Sciatic nerve (tissue), 2 donors: ENCODE data around the gene NELL1. TPM values are rescaled to one million over a fixed set of nuclear protein-coding genes. Genes with fewer than 3 reads are reported as not detected.
A peak's percentile ranks its signal among the peaks of the same experiment; 100 is the strongest.

ENCODE experiments used
- ATAC-seq: fragments of 200-7000 bp; cut with Tn5 transposase; one replicate; pipeline ENCODE4 v1.9.1; 2020; ENCODE audit warnings: mild to moderate bottlenecking, moderate library complexity
- DNase-seq: peaks from one replicate; pipeline ENCODE4 v3.0.0-alpha.2; 2020; ENCODE audit warnings: low spot score
- intact Hi-C: fragments of 100-400 bp; cut with DNase I; formaldehyde crosslinking; loops from one replicate; pipeline ENCODE4 v1.14.2; 2022
- total RNA-seq: library from RNA; stranded (reverse); fragmentation: NEBNext Ultra II Directional; extraction: Animal tissue kit (Norgen Biotek cat#: 25700); gene quantifications from one replicate; pipeline ENCODE4 v1.2.1, GENCODE V29; 2021
- donor health status: DM: no; HTN: no; CAD: no.
- donor health status: DM: no; HTN: no; CAD: no.

Gene NELL1
- total RNA-seq, 1 donor from 2014 or later = 0.18 TPM

DNA sequence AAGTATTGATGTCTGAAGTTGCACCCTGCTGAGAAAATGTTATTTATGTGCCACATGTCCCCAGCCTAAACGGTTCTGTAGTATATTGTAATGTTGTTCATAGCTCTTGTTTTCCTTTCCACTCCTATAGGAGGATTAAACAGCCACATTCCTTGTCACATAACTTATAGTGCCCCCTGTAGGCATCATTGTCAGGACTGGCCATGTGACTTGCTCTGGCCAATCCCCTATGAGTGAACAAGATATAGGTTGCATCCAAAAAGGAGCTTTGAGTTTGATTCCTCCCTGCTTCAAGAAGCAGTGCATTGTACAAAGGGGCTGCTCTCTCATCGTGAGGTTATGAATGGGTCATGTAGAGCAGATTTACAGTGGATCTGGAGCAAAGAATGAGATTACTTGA, 805.9 kb downstream of the NELL1 start:
- intact Hi-C loops = no loop called here
- DNase-seq = no peak

DNA sequence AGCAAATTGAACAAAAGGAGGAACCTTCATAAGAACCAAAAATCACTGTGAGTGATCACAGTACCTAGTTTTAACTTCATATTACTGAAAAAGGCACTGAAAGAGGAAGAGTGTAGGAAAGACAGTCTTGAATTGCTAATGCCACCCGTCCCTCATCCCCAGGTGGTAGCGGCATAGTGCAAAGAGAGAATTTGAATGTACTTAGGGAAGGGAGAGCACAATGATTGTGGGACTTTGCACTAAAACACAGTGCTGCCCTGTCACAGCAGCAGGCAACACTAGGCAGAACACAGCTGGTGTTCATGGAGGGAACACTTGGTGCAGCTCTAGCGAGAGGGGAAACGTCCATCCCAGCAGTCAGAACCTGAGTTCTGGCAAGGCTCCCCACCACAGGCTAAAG, 807.2 kb downstream of the NELL1 start:
- intact Hi-C loops = no loop called here
- DNase-seq (no peak), ATAC-seq (no peak)

More for the DNA sequence above, 805.9 kb downstream of the NELL1 start:
- no peak for ATAC-seq

DNA sequence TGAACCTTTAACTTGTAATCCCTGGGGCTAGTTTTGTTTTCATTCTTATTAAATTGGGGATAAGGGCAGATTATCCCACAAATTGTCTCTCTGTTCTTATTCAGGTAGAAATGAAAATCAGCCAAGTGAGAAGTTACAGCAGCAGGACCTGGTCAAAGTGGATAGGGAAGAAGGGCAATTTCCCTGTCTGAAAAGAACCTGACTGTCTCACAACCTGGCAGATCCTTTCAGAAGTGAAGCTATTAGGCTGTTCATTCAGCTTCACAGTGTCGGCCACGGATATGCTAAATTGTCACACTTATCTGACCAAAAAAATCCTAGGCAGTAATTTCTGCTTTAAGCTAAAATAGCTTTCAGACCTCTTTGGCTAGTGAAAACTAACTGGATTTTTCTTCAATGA, 810.9 kb downstream of the NELL1 start:
- no peak for ATAC-seq
- DNase-seq = no peak
- intact Hi-C loops = no loop called here

DNA sequence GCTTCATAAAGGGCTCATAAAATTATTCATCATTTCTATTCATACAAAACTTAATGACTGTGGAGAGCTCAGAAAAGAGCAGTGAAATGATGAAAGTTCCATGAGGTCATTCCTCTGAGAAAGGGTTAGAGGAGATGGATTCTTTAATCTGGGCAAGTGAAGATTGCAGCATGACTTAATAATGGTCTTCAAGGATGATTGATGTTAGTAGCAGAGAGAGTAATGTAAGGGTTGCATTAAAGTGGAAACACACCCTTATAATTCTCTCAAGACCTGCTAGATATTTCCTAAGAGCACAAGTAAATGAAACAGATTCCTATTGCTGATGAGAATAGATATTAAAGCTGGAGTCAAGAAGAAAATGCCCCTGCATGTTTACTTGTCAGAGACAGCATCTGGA, 811.9 kb downstream of the NELL1 start:
- DNase-seq (no peak), ATAC-seq (no peak)
- intact Hi-C loops = no loop called here

DNA sequence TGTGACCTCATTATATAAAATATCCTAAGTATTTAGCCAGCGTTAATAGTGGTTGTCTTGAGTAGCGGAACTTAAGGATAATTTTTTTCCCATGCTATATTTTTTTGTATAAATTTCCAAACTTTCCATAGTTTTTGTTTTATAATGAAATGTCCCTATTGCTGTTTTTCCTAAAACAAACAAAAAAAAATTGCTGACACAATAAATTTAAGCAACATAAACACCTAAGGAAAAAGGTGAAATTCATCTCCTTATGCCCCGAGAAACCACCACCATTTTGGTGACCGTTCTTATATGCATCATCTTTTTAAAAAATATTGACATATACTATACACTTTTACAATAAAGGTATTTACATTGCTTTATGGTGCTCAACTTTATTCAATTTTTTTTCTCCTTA, 814.7 kb downstream of the NELL1 start:
- intact Hi-C loops = no loop called here
- ATAC-seq (no peak), DNase-seq (no peak)

DNA sequence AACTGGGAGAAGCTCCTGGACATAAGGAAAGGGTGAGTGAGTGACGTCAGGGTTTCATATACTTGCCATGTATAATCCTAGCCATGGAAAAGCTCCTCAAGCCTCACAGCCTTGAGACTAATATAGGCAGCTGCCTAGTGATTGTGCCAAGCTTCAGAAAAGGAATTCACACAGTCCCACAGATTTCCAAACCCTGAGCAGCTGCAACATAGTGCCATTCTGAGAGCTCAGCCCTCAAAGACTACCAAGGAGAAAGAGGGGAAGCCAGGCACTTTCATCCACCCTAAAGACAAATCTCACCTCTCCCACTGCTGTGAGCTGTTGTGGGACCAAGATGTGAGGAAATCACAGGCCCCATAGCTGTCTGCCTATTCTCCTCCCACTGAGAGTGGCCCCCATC, 815.6 kb downstream of the NELL1 start:
- DNase-seq (no peak), ATAC-seq (no peak)
- intact Hi-C loops = no loop called here

DNA sequence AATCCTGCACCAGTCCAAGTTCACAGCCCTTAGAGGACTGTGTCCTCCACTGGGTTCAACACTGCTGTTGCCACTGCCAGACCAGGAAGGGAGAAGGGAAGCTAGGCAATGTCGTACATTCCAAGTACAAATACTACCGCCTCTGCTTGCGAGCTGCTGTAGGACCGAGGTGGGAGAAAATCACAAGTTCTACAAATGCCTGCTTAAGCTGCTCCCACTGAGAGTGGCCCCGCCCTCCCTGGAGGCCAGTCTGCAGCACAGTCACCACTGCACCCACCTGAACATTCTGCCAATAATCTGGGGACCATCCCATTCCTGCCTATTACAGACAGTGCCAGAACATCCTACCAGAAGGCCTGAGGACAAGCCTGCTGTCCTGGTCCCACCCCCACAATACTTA, 816.0 kb downstream of the NELL1 start:
- DNase-seq = no peak
- no peak for ATAC-seq
- intact Hi-C loops = no loop called here

DNA sequence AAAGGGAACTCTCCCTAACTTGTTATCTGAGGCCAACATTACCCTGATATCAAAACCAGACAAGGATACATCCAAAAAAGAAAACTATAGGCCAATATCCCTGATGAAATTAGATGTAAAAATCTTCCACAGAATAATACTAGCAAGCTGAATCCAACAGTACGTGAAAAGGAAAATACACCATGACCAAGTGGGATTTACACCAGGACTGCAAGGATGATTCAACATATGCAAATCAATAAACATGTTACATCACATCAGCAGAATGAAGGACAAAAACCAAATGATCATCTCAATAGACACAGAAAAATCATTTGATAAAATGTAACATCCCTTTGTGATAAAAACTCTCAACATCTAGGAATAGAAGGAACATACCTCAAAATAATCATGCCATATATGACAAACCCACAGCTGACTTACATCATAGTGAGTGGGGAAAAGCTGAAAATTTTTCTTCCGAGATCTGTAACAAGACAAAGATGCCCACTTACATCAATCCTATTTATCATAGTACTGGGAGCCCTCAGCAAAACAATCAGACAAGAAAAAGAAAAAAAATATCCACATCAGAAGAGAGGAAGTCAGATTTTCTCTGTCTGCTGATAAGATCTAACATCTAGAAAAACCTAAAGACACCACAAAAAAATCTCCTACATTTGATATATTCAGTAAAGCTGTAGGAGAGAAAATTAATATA, 820.2 kb downstream of the NELL1 start:
- intact Hi-C loops = no loop called here
- no peak for DNase-seq
- ATAC-seq = no peak

DNA sequence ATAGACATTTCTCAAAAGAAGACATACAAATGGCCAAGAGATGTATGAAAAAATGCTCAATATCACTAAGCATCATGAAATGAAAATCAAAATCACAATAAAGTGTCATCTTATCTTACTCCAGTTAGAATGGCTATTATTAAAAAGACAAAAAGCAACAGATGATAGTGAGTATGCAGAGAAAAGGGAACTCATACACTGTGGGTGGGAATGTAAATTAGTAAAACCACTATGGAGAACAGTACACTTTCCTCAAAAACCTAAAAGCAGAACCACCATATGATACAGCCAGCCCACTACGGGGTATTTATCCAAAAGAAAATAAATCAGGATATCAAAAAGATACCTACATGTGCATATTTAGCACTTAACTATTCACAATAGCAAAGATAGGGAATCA, 823.5 kb downstream of the NELL1 start:
- DNase-seq (no peak), ATAC-seq (no peak)
- intact Hi-C loops = no loop called here

DNA sequence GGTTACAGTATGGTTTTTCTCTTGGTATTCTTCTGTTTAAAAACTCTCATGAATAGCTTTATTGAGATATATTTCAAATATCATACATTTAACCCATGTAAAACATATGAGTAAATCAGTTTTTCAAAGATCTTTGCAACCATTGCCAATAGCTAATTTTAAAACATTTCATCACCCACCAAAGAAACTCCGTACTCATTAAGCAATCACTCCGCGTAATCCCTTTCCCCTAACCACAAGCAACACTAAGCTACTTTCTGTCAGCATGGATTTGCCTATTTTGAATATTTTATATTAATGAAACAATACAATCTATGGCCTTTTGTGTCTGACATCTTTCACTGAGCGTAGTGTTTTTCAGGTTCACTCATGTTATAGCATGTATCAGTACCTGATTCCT, 825.6 kb downstream of the NELL1 start:
- intact Hi-C loops = no loop called here
- no peak for ATAC-seq
- no peak for DNase-seq

DNA sequence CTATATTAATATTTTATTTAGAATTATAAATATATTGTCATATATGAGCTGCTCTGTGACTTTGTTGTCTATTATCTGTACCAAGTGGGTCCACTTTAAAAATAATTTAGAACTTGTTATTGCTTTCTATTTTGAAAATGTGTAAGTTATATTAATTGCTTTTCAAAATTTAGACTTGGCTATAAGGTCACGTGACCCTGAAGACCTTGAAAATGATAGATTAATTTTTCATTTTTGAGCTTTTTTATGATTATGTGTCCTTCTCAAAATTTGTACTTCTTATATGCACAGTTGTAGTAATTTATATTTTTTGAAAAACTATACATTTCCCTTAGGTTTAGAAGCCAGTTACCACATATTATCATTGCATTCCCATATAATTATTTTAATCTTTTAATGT, 826.5 kb downstream of the NELL1 start:
- intact Hi-C loops = no loop called here

DNA sequence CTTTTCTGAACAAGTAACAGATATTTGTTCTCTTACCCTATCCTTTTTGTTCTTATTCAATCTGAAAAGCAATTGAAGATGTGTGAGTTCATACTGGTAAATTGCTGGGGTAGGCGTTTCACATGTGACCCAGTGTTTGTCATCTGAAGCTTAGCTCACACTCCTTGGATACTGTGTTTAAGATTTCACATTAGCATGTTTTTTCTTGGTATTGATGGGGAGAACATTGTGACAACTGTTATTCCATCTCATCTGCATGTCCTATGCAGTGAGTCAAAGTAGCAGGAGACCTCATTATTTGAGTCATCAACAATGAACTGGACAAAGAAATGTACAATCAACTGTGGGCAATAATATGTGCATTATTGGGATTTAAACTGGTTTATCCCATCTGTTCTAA, 831.9 kb downstream of the NELL1 start:
- ATAC-seq = no peak
- intact Hi-C loops = no loop called here
- DNase-seq = no peak

More for the DNA sequence above, 826.5 kb downstream of the NELL1 start:
- no peak for DNase-seq
- ATAC-seq = no peak

DNA sequence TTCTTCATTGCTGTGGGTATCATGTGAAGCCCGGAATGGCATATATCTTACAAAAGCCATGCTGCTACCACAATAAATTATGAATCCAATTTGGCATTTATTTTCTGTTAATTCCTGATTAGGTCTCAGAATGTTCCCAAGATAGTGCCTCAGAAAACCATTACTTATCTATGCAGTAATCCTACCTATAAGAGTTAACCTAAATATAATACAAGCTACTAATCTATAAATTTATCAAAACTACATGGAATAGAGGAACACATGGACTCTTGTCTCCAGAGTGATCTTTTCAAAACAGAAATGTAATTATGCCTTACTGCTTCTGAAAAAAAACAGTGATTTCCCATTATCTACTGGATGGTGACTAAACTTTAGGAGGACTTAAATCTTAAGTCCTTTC, 835.7 kb downstream of the NELL1 start:
- DNase-seq (no peak), ATAC-seq (no peak)
- intact Hi-C loops = no loop called here

DNA sequence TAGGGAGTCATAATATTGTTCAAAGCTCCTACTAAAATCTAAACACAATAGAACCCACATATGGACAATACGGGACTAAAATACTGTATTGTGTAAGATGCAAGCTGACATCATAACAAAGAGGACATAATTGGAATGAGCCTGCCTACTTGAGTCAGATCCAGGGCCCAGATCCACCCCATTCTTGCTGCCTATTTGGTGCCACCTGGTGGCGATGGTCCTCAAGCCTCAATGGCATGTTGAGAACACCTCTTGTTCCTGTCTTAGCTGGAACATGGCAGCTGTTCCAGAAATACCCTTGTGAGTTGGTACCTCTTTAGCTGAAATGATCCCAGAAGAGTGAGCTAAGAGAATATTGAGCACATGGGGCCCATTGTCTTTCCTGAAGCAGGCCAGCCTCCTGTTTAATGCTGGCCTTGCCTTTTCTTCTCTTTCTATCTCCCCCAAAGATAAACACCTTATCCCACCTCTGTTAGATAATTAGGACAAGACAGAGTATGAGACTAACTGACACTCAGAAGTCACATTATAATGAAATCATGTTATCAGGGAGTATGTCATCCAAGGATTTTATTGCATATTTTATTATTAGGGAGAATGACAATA, 842.6 kb downstream of the NELL1 start:
- DNase-seq = peak; percentile 62
- intact Hi-C loops = no loop called here
- ATAC-seq = no peak

DNA sequence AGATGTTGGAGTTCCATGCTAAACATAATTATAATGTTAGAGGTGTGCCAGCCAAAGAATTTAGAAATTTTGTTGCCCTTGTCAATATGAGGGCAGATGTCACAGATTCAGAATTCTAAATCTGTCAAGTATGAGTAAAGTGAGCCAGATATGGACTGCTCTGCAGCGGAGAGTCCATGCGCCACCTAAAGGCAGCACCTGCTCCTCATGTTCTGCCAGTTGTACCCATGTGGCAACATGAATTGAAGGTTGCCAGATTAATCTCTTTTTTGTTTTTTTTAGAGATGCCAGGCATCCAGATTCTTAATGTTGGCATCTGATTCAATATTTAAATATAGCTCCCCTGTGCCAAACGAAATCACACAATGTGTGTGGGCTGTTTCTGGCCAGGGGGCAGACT, 844.9 kb downstream of the NELL1 start:
- intact Hi-C loops = no loop called here
- ATAC-seq = no peak
- no peak for DNase-seq

DNA sequence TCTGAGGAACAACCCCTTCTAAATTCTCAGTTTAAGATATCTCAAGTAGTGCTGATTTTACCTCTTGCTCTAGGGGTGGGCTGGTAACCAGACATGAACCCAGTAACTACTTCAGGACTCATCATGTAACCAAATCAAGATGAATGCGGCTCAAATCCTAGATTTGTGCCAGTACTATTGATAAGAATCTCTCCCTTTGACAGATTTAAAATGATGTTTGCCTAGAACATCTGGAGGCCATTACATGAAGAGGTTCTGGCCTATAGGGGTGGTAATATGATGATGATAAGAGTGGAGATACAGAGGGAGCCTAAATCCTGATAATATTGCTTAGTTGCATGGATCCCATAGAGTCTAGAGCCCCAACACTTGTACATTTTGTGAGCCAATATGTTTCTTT, 850.9 kb downstream of the NELL1 start:
- intact Hi-C loops = no loop called here
- ATAC-seq = no peak

DNA sequence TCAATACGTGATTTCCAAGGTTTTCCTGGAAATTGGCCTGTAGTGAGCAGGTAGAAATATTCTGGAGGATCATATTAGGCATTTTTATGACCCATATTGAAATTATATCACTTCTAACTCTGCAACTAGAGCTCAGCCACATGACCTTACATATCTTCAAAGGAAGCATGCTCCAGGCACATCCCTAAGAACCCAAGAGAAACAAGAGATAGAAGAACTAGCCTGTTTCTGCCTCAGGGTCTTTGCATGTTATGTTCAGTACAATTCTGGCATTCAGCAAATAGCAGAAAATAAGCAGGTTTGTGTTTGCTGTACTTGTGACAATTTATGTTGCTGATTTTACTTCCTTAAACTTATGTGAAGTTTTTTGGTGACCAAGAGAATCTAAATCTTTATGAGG, 859.8 kb downstream of the NELL1 start:
- DNase-seq (no peak), ATAC-seq (no peak)
- intact Hi-C loops = no loop called here

More for the DNA sequence above, 850.9 kb downstream of the NELL1 start:
- DNase-seq = no peak

DNA sequence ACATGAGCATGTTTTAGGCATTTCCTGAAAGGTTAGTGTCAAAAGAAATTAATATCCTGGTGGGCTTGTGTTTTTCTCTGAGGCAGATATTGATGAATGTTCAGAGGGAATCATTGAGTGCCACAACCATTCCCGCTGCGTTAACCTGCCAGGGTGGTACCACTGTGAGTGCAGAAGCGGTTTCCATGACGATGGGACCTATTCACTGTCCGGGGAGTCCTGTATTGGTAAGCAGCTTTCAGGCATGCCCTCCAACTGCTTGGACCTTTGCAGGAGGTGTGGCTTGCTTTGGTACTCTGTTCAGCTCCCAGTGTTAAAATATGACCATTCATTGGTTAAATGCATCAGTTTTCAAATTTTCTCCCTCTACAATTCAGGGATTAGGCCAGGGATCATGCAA, 864.9 kb downstream of the NELL1 start:
- ATAC-seq (no peak), DNase-seq (no peak)
- intact Hi-C loops = no loop called here

DNA sequence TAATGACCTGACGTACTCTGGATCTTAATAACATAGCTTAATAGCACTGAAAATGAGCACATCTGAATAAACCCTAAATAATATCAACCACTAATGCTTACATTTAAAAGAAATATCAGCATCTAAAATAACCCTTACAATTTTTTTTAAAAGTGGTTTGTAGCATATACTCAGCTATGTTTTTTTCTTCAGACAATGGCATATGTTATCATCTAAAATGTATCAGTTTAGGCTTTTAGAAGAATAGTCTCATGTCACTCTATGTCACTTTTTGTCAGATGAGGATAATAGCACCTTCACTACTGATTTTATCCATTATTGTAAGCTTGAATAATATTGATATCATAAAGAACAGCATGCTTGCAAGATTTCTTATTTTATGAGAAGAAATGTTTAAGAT, 868.6 kb downstream of the NELL1 start:
- intact Hi-C loops = no loop called here
- no peak for DNase-seq
- ATAC-seq = no peak

DNA sequence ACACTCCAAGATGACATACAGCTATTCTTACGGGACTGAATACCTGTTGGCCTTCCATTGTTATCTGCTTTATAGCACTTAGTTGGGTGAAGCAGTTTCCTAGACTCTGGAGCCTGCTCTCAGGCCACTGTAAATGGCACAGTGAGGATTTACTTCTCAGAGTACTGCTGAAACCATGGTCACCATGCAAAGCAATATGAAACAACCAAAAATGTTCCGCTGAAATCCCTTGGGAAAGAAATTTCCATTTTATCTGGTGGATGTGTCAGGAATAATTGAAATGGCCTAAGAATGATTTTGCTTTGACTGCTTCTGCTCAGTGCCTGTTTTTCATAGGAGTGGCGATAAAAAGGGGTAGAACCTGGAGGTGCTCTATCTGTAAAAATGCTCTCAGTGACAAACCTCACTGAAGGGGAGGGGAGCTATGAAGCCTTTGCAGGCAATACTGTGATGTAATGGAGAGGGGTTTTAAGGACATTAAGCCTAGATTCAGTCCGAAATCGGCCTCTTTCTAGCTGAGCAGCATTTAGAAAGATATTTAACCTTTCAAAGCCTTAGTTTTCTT, 871.9 kb downstream of the NELL1 start:
- intact Hi-C loops = no loop called here
- DNase-seq (no peak), ATAC-seq (no peak)

DNA sequence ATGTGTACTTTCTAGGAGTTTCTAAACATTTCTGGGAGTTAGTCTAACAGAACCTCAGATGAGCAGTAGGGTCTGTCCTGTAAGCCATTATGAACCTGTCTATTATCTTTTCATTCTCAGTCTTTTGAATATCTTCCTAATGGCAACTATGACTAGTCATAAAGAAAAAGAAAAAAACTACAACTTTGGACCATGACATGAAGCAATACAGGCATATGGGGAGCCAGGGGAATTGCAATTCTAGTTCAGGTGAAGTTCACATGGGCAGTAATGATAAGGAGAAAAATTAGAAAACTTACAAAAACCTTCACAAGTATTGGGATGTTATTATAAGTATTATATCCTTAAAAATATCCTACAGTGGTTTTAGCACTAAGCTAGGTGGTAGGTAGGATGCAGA, 874.5 kb downstream of the NELL1 start:
- ATAC-seq = no peak
- intact Hi-C loops = no loop called here

More for the DNA sequence above, 874.5 kb downstream of the NELL1 start:
- DNase-seq = no peak
